H1 (cell line): ENCODE measurements around the gene FAM3B. TPM values are rescaled to one million over a fixed set of nuclear protein-coding genes. Genes with fewer than 3 reads are reported as not detected.

Experiments
- CTCF ChIA-PET: fragments of 300-600 bp; sonication (Branson Sonifier 250); formaldehyde crosslinking; loops from one replicate; lab custom pipeline; 2021; ENCODE audit not compliant: partially characterized antibody; lab: Charles Lee
- POLR2A ChIA-PET: fragments of 300-600 bp; sonication (Branson Sonifier 250); formaldehyde crosslinking; loops from one replicate; lab custom pipeline; 2021; ENCODE audit warnings: inconsistent platforms; ENCODE audit not compliant: partially characterized antibody; lab: Charles Lee
- DNase-seq, 2 experiments: peaks; one replicate each; pipeline versions ENCODE4 v3.0.0 to v3.0.0-alpha.2; 2010 to 2022; ENCODE audit warnings: low spot score in 2 of 2, low read depth in 1 of 2, mixed read lengths in 1 of 2
- FAIRE-seq: peaks from 2 replicates; lab custom pipeline; 2011; peaks lifted over from hg19 to GRCh38; lab: Jason Lieb, UNC
- H2AFZ ChIP-seq: 2 replicates; pipeline ENCODE4 v1.8.1; 2012; ENCODE audit warnings: low read length, inconsistent platforms
- H2AK5ac ChIP-seq: 2 replicates; pipeline ENCODE4 v1.6.1; 2013; ENCODE audit warnings: low read depth, low read length
- H2BK120ac ChIP-seq: replicated peaks from 2 replicates; pipeline ENCODE3; 2013; ENCODE audit warnings: low read depth, low read length, inconsistent platforms
- H2BK12ac ChIP-seq: 2 replicates; pipeline ENCODE4 v1.6.1; 2013; ENCODE audit warnings: low read depth, low read length
- H2BK15ac ChIP-seq: 2 replicates; pipeline ENCODE4 v1.6.1; 2013; ENCODE audit warnings: low read length
- H2BK20ac ChIP-seq: 2 replicates; pipeline ENCODE4 v1.6.1; 2013; ENCODE audit warnings: low read length
- H2BK5ac ChIP-seq: 2 replicates; pipeline ENCODE4 v1.6.1; 2013; ENCODE audit warnings: low read depth, low read length
- H3K14ac ChIP-seq: 2 replicates; pipeline ENCODE4 v1.6.1; 2013; ENCODE audit warnings: inconsistent platforms; ENCODE audit not compliant: insufficient read length
- H3K18ac ChIP-seq: 2 replicates; pipeline ENCODE4 v1.6.1; 2013; ENCODE audit warnings: low read length; ENCODE audit errors: extremely low read depth
- H3K23ac ChIP-seq: 2 replicates; pipeline ENCODE4 v1.6.1; 2013; ENCODE audit warnings: inconsistent platforms; ENCODE audit not compliant: insufficient read length
- H3K23me2 ChIP-seq: 2 replicates; pipeline ENCODE4 v1.6.1; 2013; ENCODE audit warnings: low read depth, low read length
- H3K27ac ChIP-seq: 2 replicates; pipeline ENCODE4 v1.6.1; 2011; ENCODE audit warnings: low read depth, low read length, inconsistent platforms
- H3K27me3 ChIP-seq, 4 experiments: replicated peaks in 1 of 4; 1 replicate in 1 of 4; 2 replicates in 3 of 4; pipeline versions ENCODE4 v1.6.1 to v1.8.1; 2011 to 2013; ENCODE audit warnings: low read length in 3 of 4, mild to moderate bottlenecking in 3 of 4, inconsistent platforms in 2 of 4, mixed read lengths in 2 of 4, moderate library complexity in 1 of 4; ENCODE audit not compliant: control insufficient read depth in 3 of 4, insufficient read depth in 3 of 4; ENCODE audit errors: extremely low read depth in 1 of 4
- H3K36me3 ChIP-seq, 4 experiments: 2 replicates each; pipeline versions ENCODE4 v1.6.1 to v1.8.1; 2011 to 2013; ENCODE audit warnings: mild to moderate bottlenecking in 4 of 4, low read length in 3 of 4, moderate library complexity in 2 of 4, control low read depth in 1 of 4, inconsistent platforms in 1 of 4; ENCODE audit not compliant: insufficient read depth in 4 of 4, control insufficient read depth in 2 of 4
- H3K4ac ChIP-seq: replicated peaks from 2 replicates; pipeline ENCODE3; 2013; ENCODE audit warnings: low read length, low read depth, mixed read lengths, inconsistent platforms; ENCODE audit not compliant: insufficient read length
- H3K4me1 ChIP-seq, 4 experiments: replicated peaks in 1 of 4; 1 replicate in 1 of 4; 2 replicates in 3 of 4; pipeline versions ENCODE4 v1.6.1 to v1.8.1; 2011 to 2013; ENCODE audit warnings: low read length in 3 of 4, inconsistent platforms in 2 of 4, mixed read lengths in 1 of 4; ENCODE audit not compliant: insufficient read depth in 4 of 4, control insufficient read depth in 3 of 4
- H3K4me2 ChIP-seq, 2 experiments: 2 replicates each; pipeline versions ENCODE4 v1.6.1 to v1.8.1; 2011 to 2013; ENCODE audit warnings: low read depth in 2 of 2, low read length in 2 of 2, control low read depth in 1 of 2, inconsistent platforms in 1 of 2, mild to moderate bottlenecking in 1 of 2; ENCODE audit not compliant: insufficient read depth in 1 of 2
- H3K4me3 ChIP-seq, 4 experiments: fragments of 200-600, 300-600 bp in 1 of 4; sonication (generic), shearing (Covaris generic), sonication (Bioruptor Twin) in 1 of 4; 2 replicates each; pipeline versions ENCODE4 v1.5.1 to v1.8.1; 2011 to 2016; ENCODE audit warnings: low read length in 4 of 4, low read depth in 3 of 4, control low read depth in 2 of 4, inconsistent platforms in 2 of 4, mild to moderate bottlenecking in 2 of 4, mixed read lengths in 1 of 4, moderate library complexity in 1 of 4; ENCODE audit not compliant: insufficient read depth in 2 of 4; ENCODE audit errors: extremely low read depth in 1 of 4
- H3K56ac ChIP-seq: replicated peaks from 2 replicates; pipeline ENCODE3; 2013; ENCODE audit warnings: low read depth, mild to moderate bottlenecking, mixed read lengths, low read length, inconsistent platforms; ENCODE audit not compliant: insufficient read length
- H3K79me1 ChIP-seq: 2 replicates; pipeline ENCODE4 v1.6.1; 2013; ENCODE audit warnings: low read depth, low read length, control low read depth
- H3K79me2 ChIP-seq, 2 experiments: 2 replicates each; pipeline versions ENCODE4 v1.6.1 to v1.8.1; 2012 to 2013; ENCODE audit warnings: low read length in 2 of 2, mild to moderate bottlenecking in 2 of 2, inconsistent platforms in 1 of 2; ENCODE audit not compliant: insufficient read depth in 2 of 2, control insufficient read depth in 1 of 2
- H3K9ac ChIP-seq, 4 experiments: replicated peaks in 1 of 4; 1 replicate in 1 of 4; 2 replicates in 3 of 4; pipeline versions ENCODE4 v1.6.1 to v1.8.1; 2011 to 2013; ENCODE audit warnings: low read depth in 3 of 4, low read length in 3 of 4, control low read depth in 2 of 4, mild to moderate bottlenecking in 2 of 4, moderate library complexity in 2 of 4, inconsistent platforms in 1 of 4; ENCODE audit errors: extremely low read depth in 1 of 4
- H3K9me3 ChIP-seq, 2 experiments: 2 replicates each; pipeline versions ENCODE4 v1.6.1 to v1.8.1; 2012 to 2013; ENCODE audit warnings: mild to moderate bottlenecking in 2 of 2, moderate library complexity in 2 of 2, control low read depth in 1 of 2, inconsistent platforms in 1 of 2, low read depth in 1 of 2, low read length in 1 of 2, mixed read lengths in 1 of 2; ENCODE audit not compliant: insufficient read depth in 2 of 2
- H4K20me1 ChIP-seq, 2 experiments: replicated peaks in 1 of 2; 2 replicates each; pipeline versions ENCODE3 to v1.8.1; 2011 to 2013; ENCODE audit warnings: inconsistent platforms in 2 of 2, low read length in 2 of 2, mild to moderate bottlenecking in 1 of 2; ENCODE audit not compliant: insufficient read depth in 2 of 2, control insufficient read depth in 1 of 2
- H4K5ac ChIP-seq: 2 replicates; pipeline ENCODE4 v1.6.1; 2013; ENCODE audit warnings: low read length, low read depth, mixed read lengths, inconsistent platforms; ENCODE audit not compliant: insufficient read length
- H4K8ac ChIP-seq: 2 replicates; pipeline ENCODE4 v1.8.0; 2013; ENCODE audit warnings: mild to moderate bottlenecking, moderate library complexity, low read length, inconsistent platforms; ENCODE audit not compliant: insufficient read depth; ENCODE audit errors: extremely low read depth
- H4K91ac ChIP-seq: replicated peaks from 2 replicates; pipeline ENCODE3; 2013; ENCODE audit warnings: low read length, mixed read lengths, inconsistent platforms; ENCODE audit not compliant: insufficient read length
- BACH1 ChIP-seq: IDR thresholded peaks from 2 replicates; pipeline ENCODE4 v1.6.1; 2012; ENCODE audit warnings: low read length, improper control_type of control experiment
- CBX5 ChIP-seq: fragments of 300-800, 300-1000 bp; sonication (generic); IDR thresholded peaks from 2 replicates; pipeline ENCODE4 v1.7.1; 2016; ENCODE audit warnings: antibody characterized with exemption, low read length, low read depth
- POLR2AphosphoS5 ChIP-seq: IDR thresholded peaks from 2 replicates; pipeline ENCODE4 v1.6.1; 2011; ENCODE audit warnings: low read depth, low read length
- SIN3A ChIP-seq, 2 experiments: IDR thresholded peaks in 1 of 2; conservative IDR thresholded peaks in 1 of 2; 2 replicates each; pipeline ENCODE4 v1.6.1; 2011 to 2012; ENCODE audit warnings: low read length in 2 of 2, improper control_type of control experiment in 1 of 2, low read depth in 1 of 2, mild to moderate bottlenecking in 1 of 2
- WGBS, 2 experiments: shearing (Covaris generic) in 1 of 2; methylation state at CpG; one replicate each; pipeline versions ENCODE4 v1.1.6 to v1.1.7; 2013 to 2015; ENCODE audit warnings: low lambda C conversion rate in 2 of 2, mixed read lengths in 2 of 2, inconsistent platforms in 1 of 2, low coverage in 1 of 2, missing lambda C conversion rate in 1 of 2; ENCODE audit not compliant: insufficient replicate concordance in 2 of 2, insufficient coverage in 1 of 2, insufficient read length in 1 of 2; ENCODE audit errors: extremely low coverage in 1 of 2, missing lambda C conversion rate in 1 of 2; 5-methylcytosine and 5-hydroxymethylcytosine counted together
- polyA plus RNA-seq, 7 experiments: library from polyadenylated mRNA; depleted of rRNA in 3 of 7; stranded (reverse) in 5 of 7; unstranded in 2 of 7; fragments of >200 nt in 5 of 7; fragments of 200-250 nt in 2 of 7; gene quantifications; 1 replicate in 5 of 7; 2 replicates in 1 of 7; 4 replicates in 1 of 7; pipeline versions ENCODE4 v1.2.1 to v1.2.3, GENCODE V29; 2011 to 2013; ENCODE audit warnings: missing spikeins in 2 of 7, mixed read lengths in 2 of 7
- total RNA-seq: library from RNA; stranded (reverse); fragmentation: NEBNext Ultra II Directional; extraction: Animal tissue kit (Norgen Biotek cat#: 25700); gene quantifications from 2 replicates; pipeline ENCODE4 v1.2.1, GENCODE V29; 2021

Gene FAM3B
- total and polyA plus RNA-seq, 2 of the 8 experiments (the other 6 are each of a cell fraction or from before 2014, with no cell fraction given), result 2.0 TPM

GRCh38 chr21:41289431-41289830, 27.2 kb upstream of the FAM3B start:
- Histone ChIP-seq H2BK20ac (no peak overlapping the region), H3K4me3 (no peak overlapping the region), H3K9me3 (peaks cover 3 to 13% of the 10 kb centered on the region in 2 experiments), H3K27me3 (no peaks in the 10 kb centered on the region; a peak in 1 of 7 replicates), H3K23ac (no peak overlapping the region), H2BK5ac (no peak overlapping the region), H3K56ac (no peak overlapping the region), H3K36me3 (no peaks in the 10 kb centered on the region), H3K79me2 (no peaks in the 10 kb centered on the region), H2BK12ac (no peak overlapping the region), H4K5ac (no peak overlapping the region), H2AK5ac (no peak overlapping the region), H4K8ac (no peak overlapping the region), H3K4me1 (0 out of 7 replicates have a peak, but pooled peaks cover 0 to 3% (median 0%) of the 10 kb centered on the region in 4 experiments), H3K9ac (no peak overlapping the region), H2BK15ac (no peak overlapping the region), H4K91ac (no peak overlapping the region), H3K23me2 (no peaks in the 10 kb centered on the region), H3K4ac (no peak overlapping the region), H2BK120ac (no peak overlapping the region), H4K20me1 (no peaks in the 10 kb centered on the region), H3K27ac (no peak overlapping the region), H2AFZ (no peak overlapping the region), H3K18ac (no peak overlapping the region), H3K14ac (no peak overlapping the region), H3K4me2 (no peak overlapping the region), H3K79me1 (no peaks in the 10 kb centered on the region)
- POLR2A ChIA-PET, result no interaction called here
- DNase-seq, result peak in 1 of 2 experiments; percentile 52
- CTCF ChIA-PET, result interaction anchor here (1.1 to 2.2 kb wide), 2 partner anchors 9 to 70 kb away, joined by 3 to 7 read pairs; no protein-coding TSS in a partner anchor
- TF ChIP-seq BACH1, result no peak
- no peak for TF ChIP-seq POLR2AphosphoS5
- no peak for TF ChIP-seq CBX5
- no peak for TF ChIP-seq SIN3A (conservative IDR thresholded peaks at IDR 0.05 in 1 of 2, IDR thresholded peaks at IDR 0.05 in 1 of 2; ENCODE audit: low read depth in 1 of 2, low read length in 2 of 2)
- 64% methylated on average over 13 of the region's 13 CpGs; no CpG with 5 or more reads in 1 of the 2 experiments for WGBS, 2 experiments
- FAIRE-seq, result no peak
